A549 treated with RU486 at 1 μM for 4 hours (cell line): ENCODE data around the gene CYB561. TPM values are rescaled to one million over a fixed set of nuclear protein-coding genes. Genes with fewer than 3 reads are reported as not detected.

Experiments
- total RNA-seq: library from RNA; stranded (reverse); fragments of 200-300 nt; extraction: Qiagen RNA extraction; gene quantifications from 5 replicates; pipeline ENCODE4 v1.2.3, GENCODE V29; 2022; ENCODE audit warnings: low read depth

The CYB561 gene, protein sequence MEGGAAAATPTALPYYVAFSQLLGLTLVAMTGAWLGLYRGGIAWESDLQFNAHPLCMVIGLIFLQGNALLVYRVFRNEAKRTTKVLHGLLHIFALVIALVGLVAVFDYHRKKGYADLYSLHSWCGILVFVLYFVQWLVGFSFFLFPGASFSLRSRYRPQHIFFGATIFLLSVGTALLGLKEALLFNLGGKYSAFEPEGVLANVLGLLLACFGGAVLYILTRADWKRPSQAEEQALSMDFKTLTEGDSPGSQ
- total RNA-seq, result 22.8 to 31.6 TPM (median 30.3 TPM) in 5 replicates

DNA sequence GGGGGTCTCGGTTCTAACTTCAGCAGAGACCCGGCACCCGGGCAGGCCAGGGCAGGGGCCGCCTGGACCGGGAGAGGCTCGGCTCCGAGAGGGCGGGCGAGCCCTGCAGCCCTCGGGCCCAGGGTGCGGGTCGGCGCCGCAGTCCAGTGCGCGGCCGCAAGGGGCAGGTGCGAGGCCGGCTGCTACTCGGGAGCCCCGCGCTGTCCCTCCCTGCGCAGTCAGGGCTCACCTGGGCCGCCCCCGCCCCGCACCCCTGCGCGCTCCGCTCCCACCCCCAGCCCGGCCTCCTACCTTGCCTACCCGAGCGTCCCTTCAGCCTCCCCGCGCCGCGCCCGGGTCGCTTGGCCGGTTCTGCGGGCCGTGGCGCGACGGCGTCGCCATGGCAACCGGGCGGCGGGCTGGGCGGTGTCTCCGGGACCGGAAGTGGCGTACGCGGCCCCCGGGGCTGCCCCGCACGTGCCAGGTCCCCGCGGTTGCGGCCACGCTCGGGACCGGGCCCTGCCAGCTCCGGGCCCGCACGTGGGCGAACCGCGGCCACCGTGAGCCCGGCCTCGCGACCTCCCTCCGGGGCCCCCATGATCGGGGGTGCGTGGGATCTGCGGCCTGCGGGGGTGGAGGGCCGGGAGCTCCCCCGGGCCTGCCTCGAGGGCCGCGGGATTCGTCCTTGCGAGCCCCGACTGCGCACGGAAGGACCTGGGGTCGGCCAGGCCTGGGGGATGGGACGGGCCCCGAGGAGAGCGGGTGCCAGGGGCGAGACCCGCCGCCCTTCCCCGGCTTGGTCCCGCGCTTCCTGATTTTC is at the start of gene CYB561:
TSS of gene CYB561 (minus strand) at position 353 of the 799 bp plus-strand sequence. CDS start 8,759 bp downstream, outside the sequence.

DNA sequence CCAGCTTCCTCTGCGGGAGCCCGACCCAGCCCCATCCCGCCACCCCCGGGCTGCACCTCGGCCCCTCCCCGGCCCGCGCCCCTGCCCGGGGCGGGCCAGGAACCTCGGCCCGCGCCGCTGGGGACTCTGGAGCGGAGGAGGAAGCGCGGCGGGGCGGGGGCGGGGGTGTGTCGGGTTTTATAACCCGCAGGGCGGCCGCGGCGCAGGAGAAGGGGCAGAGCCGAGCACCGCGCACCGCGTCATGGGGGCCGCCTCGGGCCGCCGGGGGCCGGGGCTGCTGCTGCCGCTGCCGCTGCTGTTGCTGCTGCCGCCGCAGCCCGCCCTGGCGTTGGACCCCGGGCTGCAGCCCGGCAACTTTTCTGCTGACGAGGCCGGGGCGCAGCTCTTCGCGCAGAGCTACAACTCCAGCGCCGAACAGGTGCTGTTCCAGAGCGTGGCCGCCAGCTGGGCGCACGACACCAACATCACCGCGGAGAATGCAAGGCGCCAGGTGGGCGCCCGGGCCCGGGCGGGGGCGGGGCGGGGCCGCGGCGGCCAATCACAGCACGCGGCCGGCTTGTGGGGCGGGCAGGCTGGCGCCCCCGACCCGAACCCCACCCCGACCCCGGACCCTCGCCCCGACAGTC is 30.9 kb upstream of the CYB561 start, which contains the start of gene ACE:
TSS of gene ACE (plus strand) at position 208 of the 626 bp plus-strand sequence. CDS start at position 242, 34 bp downstream.

Other genes starting within 250 kb of the CYB561 start
- 0.37 to 0.92 TPM (median 0.59 TPM) in 5 replicates for gene ACE, start 30.8 kb upstream of the CYB561 start, total RNA-seq
- 0.02 TPM in 1 of 5 replicates, not detected in the others for gene KCNH6, start 77.1 kb upstream of the CYB561 start, total RNA-seq
- 44.9 to 64.7 TPM (median 61.8 TPM) in 5 replicates for gene DCAF7, start 104.2 kb upstream of the CYB561 start, total RNA-seq
- gene TACO1, start 154.6 kb upstream of the CYB561 start, total RNA-seq, result 51.4 to 57.2 TPM (median 54.1 TPM) in 5 replicates
- gene MAP3K3, start 176.1 kb upstream of the CYB561 start, total RNA-seq, result 13.7 to 16.9 TPM (median 16.3 TPM) in 5 replicates